ENCODE results near the gene AFAP1. TPM values are rescaled to one million over a fixed set of nuclear protein-coding genes. Genes with fewer than 3 reads are reported as not detected.

Gene AFAP1
- total and polyA plus RNA-seq, 2 of the 4 experiments (the other 2 are of a cell fraction) = 48.2 to 80.9 TPM

- H2BK120ac ChIP-seq (ENCODE audit: low read depth, low read length) = no peak overlapping the region
- no peak overlapping the region for H3K14ac ChIP-seq (replicated peaks; ENCODE audit: low read depth, low read length)
- H3K36me3 ChIP-seq (ENCODE audit: control insufficient read depth, insufficient read depth, low read length) = no peaks in the 10 kb centered on the region
- peaks cover 1% of the 10 kb centered on the region; the same call in 1 of the 2 replicates for H3K4me1 ChIP-seq (ENCODE audit: control insufficient read depth, insufficient read depth, low read length)
- no peaks in the 10 kb centered on the region for H3K9me3 ChIP-seq (ENCODE audit: control insufficient read depth, insufficient read depth, low read length)
- H2BK5ac ChIP-seq (ENCODE audit: low read depth, low read length, poor library complexity, severe bottlenecking) = no peak overlapping the region
- in situ Hi-C loops (cut with MboI; ENCODE audit: low sequenced_read_pairs) (no loop called here), intact Hi-C loops (cut with micrococcal nuclease) (no loop called here), dilution Hi-C loops (cut with HindIII; ENCODE audit: low sequenced_read_pairs, unreplicated experiment) (no loop called here)
- no peak overlapping the region for H3K4me3 ChIP-seq (ENCODE audit: insufficient read depth, low read depth, low read length)
- H3K18ac ChIP-seq (ENCODE audit: low read depth, low read length) = no peak overlapping the region
- no peak overlapping the region for H2BK20ac ChIP-seq (ENCODE audit: low read depth, low read length)
- H3K4ac ChIP-seq (ENCODE audit: low read depth, low read length) = no peak overlapping the region
- no peak overlapping the region for H3K4me2 ChIP-seq (ENCODE audit: low read depth, low read length)
- no peak overlapping the region for H2AK5ac ChIP-seq (ENCODE audit: low read depth, low read length)
- no peak overlapping the region for H4K8ac ChIP-seq (ENCODE audit: low read depth in 2 of 2, low read length in 2 of 2)
- DNase-seq = no peak
- H2AK9ac ChIP-seq (replicated peaks; ENCODE audit: low read depth, low read length, poor library complexity) = no peak overlapping the region
- no peaks in the 10 kb centered on the region for H3K79me1 ChIP-seq (ENCODE audit: low read depth in 1 of 2, low read length in 2 of 2)
- no peak overlapping the region for H2AFZ ChIP-seq (replicated peaks; ENCODE audit: low read length, poor library complexity)
- H3K27ac ChIP-seq (ENCODE audit: insufficient read depth, low read length) = no peak overlapping the region
- no peak overlapping the region for H3K9ac ChIP-seq (ENCODE audit: low read depth, low read length)
- ChIA-PET CTCF (no interaction called here), POLR2A (ENCODE audit: unreplicated experiment) (no interaction called here)
- no TSS peak for BruUV-seq (replicated peaks)
- H4K20me1 ChIP-seq (ENCODE audit: insufficient read depth, low read length) = peaks cover 5% of the 10 kb centered on the region; the same call in 1 of the 2 replicates
- ATAC-seq (ENCODE audit: low read depth) = no peak
- no peak overlapping the region for H4K5ac ChIP-seq (ENCODE audit: low read depth, low read length)
- H3K9me1 ChIP-seq (ENCODE audit: insufficient read depth, low read length) = no peaks in the 10 kb centered on the region
- H3K23ac ChIP-seq (ENCODE audit: low read depth, low read length) = no peak overlapping the region
- TF ChIP-seq RAD21 (IDR thresholded peaks at IDR 0.05; ENCODE audit: low read length) (no peak), RFX5 (IDR thresholded peaks at IDR 0.05; ENCODE audit: low read depth, low read length) (no peak), MAFK (IDR thresholded peaks at IDR 0.05; ENCODE audit: low read depth, low read length) (no peak), NFE2L2 (IDR thresholded peaks at IDR 0.05; ENCODE audit: low read depth, low read length) (no peak), POLR2A (IDR thresholded peaks at IDR 0.05; ENCODE audit: low read depth, low read length) (no peak), CEBPB (IDR thresholded peaks at IDR 0.05; ENCODE audit: low read depth, low read length) (no peak), FOS (IDR thresholded peaks at IDR 0.05; ENCODE audit: low read depth, low read length) (no peak), CHD1 (IDR thresholded peaks at IDR 0.05; ENCODE audit: low read depth, low read length) (no peak), USF2 (IDR thresholded peaks at IDR 0.05; ENCODE audit: low read depth, low read length) (no peak), SMC3 (IDR thresholded peaks at IDR 0.05; ENCODE audit: low read depth, low read length) (no peak), RCOR1 (IDR thresholded peaks at IDR 0.05; ENCODE audit: insufficient replicate concordance, low read length) (no peak), MXI1 (IDR thresholded peaks at IDR 0.05; ENCODE audit: borderline replicate concordance, low read depth, low read length) (no peak)
- no peak overlapping the region for H4K91ac ChIP-seq (ENCODE audit: insufficient read depth, low read depth, low read length)
- H3K56ac ChIP-seq (ENCODE audit: extremely low read depth, insufficient read depth, low read length) = no peak overlapping the region
- H3K27me3 ChIP-seq (ENCODE audit: control insufficient read depth, insufficient read depth, low read length) = no peaks in the 10 kb centered on the region; the same call in 1 of the 2 replicates
- 100% methylated on average over 3 of the region's 15 CpGs; no CpG with 5 or more reads in 1 of the 2 experiments for WGBS, 2 experiments (ENCODE audit: extremely low coverage in 2 of 2, insufficient read length in 1 of 2)
- no peak overlapping the region for H2BK15ac ChIP-seq (ENCODE audit: low read depth, low read length)
These were observed 194.3 kb downstream of the AFAP1 start for GRCh38 chr4:7745301-7745885.

All from IMR-90 (cell line).